ENCODE measurements around the gene TBC1D9. TPM values are rescaled to one million over a fixed set of nuclear protein-coding genes. Genes with fewer than 3 reads are reported as not detected.

TBC1D9 gene
- total and polyA plus RNA-seq, 2 of the 13 experiments (the other 11 are each of a cell fraction or from before 2014, with no cell fraction given): 11.9 to 12.2 TPM

- no peak for TF ChIP-seq PATZ1 (CRISPR knock-in tag; IDR thresholded peaks at IDR 0.05)
- no peak for TF ChIP-seq ZNF350 (CRISPR knock-in tag; IDR thresholded peaks at IDR 0.05; ENCODE audit: borderline replicate concordance, low read depth)
- TF ChIP-seq ZNF781 (CRISPR knock-in tag; IDR thresholded peaks at IDR 0.05; ENCODE audit: borderline replicate concordance, not compliant biosample characterization): no peak
- TF ChIP-seq ZNF800 (CRISPR knock-in tag; IDR thresholded peaks at IDR 0.05): no peak
- TF ChIP-seq POLR2A (IDR thresholded peaks at IDR 0.05; ENCODE audit: insufficient read depth in 1 of 2, low read depth in 2 of 2, low read length in 2 of 2): no peak
- no peak for TF ChIP-seq NBN (conservative IDR thresholded peaks at IDR 0.05)
- TF ChIP-seq KLF15 (CRISPR knock-in tag; IDR thresholded peaks at IDR 0.05; ENCODE audit: borderline replicate concordance): no peak
- no peak for TF ChIP-seq MYNN (CRISPR knock-in tag; IDR thresholded peaks at IDR 0.05; ENCODE audit: low read depth)
Measured at GRCh38 chr4:140653718-140654494, 102.3 kb downstream of the TBC1D9 start (continued).

- Histone ChIP-seq H3K9me3 (ENCODE audit: low read length) (no peaks in the 10 kb centered on the region), H3K4me2 (ENCODE audit: low read depth, low read length) (no peak overlapping the region), H3K27me3 (ENCODE audit: control insufficient read depth in 1 of 2, insufficient read depth in 2 of 2, low read length in 2 of 2) (no peaks in the 10 kb centered on the region), H3K4me3 (replicated peaks in 1 of 3; ENCODE audit: insufficient read depth in 1 of 3, low read depth in 2 of 3, low read length in 3 of 3) (no peak overlapping the region), H3K27ac (ENCODE audit: extremely low read length, insufficient read depth, low read length) (no peak overlapping the region), H3K9ac (ENCODE audit: insufficient read depth, low read depth, low read length) (no peak overlapping the region), H3K4me1 (ENCODE audit: insufficient read depth, low read length) (peaks cover 18% of the 10 kb centered on the region), H2AFZ (ENCODE audit: low read length) (no peak overlapping the region), H3K79me2 (ENCODE audit: insufficient read depth, low read length) (no peaks in the 10 kb centered on the region), H4K20me1 (ENCODE audit: insufficient read depth, low read length) (no peaks in the 10 kb centered on the region), H3K36me3 (replicated peaks in 1 of 2; ENCODE audit: control insufficient read depth in 1 of 2, insufficient read depth in 2 of 2, low read length in 2 of 2) (peaks cover 18 to 65% of the 10 kb centered on the region in 2 experiments)
- DNase-seq (ENCODE audit: low spot score) (no peak), ATAC-seq (no peak), FAIRE-seq (no peak)
- ChIA-PET CTCF (ENCODE audit: low intra/inter-chr PET ratio, low total read pairs) (no interaction called here), POLR2A (no interaction called here)
- TF ChIP-seq MXI1 (IDR thresholded peaks at IDR 0.05; ENCODE audit: borderline replicate concordance, low read depth, low read length): no peak
- no peak for TF ChIP-seq RELA (CRISPR knock-in tag; IDR thresholded peaks at IDR 0.05)
- no peak for TF ChIP-seq ZNF138 (CRISPR knock-in tag; IDR thresholded peaks at IDR 0.05; ENCODE audit: low read depth)
- TF ChIP-seq ATF5 (CRISPR knock-in tag; IDR thresholded peaks at IDR 0.05; ENCODE audit: low read depth): no peak
- 91% methylated on average over 2 of the region's 2 CpGs for WGBS (ENCODE audit: low lambda C conversion rate)
- in situ Hi-C loops (cut with HindIII; ENCODE audit: extremely low pct_ligation_motif_present, low pct_unique_long_range_greater_than_20kb): no loop called here
- intact Hi-C loops (cut with micrococcal nuclease; ENCODE audit: unreplicated experiment): no loop called here
- no TSS peak for BruUV-seq (replicated peaks)
Measured at GRCh38 chr4:140652601-140653000, 103.6 kb downstream of the TBC1D9 start.

All from HepG2 (cell line).